ENCODE measurements around the gene GP5.

The GP5 gene

DNA sequence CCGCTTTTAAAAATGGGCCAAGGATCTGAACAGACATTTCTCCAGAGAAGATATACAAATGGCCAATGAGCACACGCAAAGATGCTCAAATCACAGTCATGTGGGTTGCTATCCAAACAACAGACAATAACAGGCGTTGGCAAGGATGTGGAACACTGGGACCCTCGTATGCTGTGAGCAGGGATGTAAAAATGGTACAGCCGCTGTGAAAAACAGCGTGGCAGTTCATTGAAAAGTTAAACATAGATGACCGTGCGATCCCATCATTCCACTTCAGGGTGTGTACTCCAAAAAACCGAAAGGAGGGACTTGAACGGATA is 22.9 kb downstream of the GP5 start:
- DNase-seq (ENCODE audit: low read depth): no peak

DNA sequence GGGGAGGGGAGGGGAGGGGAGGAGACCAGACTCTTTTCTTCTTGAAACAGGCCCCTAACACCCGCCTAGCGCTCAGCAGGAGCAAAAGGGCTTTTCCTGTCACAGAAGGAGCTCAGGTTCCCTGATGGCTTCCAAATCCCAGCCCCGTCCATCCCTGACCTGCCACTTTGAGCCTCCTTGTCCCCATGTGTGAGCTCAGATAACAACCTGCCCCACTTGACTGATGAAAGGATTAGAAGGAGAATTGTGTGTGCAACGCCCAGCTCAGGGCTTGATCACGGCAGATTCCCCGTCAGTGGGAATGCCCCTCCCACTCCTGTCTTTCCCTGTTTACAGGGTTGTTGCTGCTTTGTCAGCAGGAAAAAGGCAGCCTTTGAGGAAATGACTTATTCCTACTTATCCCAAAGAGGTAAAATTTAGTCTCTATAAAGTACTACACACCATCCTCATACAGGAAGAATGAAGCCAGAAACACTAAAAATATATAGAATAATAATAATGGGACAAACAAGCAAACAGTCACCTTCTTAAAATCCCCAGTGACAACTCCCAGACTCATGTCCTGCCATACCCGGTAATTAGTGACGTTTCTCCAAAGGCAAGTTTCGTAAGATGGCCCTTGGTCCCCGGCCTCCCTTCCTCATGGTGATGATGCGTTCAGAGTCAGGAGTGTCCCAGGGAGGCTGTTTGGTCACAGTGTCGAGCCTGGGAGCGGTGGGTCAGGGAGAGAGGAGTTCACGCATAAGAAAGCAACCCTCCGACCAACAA is 23.4 kb downstream of the GP5 start:
- no peak for DNase-seq (ENCODE audit: low read depth)

- no peak for DNase-seq (ENCODE audit: low read depth)
These were observed 24.1 kb downstream of the GP5 start for GRCh38 chr3:194374935-194375334.

DNA sequence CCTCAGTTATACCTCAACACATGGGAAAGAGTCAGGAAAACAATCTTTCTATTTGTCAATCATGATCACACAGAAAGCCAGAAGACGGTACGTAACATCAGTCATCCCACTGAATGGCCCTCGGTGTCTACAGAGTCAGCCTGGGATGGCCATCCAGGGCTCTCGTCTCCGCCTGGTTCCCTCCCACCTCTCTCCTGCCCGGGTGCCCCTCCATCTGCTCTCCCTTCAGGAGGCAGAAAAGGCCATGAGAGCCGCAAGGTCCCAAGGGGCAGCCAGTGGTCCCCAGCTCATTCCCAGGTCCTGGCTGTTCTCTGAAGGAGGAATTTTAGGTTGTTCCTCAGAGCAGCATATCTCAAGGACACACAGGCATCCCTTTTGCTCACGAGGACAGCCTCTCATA is 25.2 kb downstream of the GP5 start:
- DNase-seq (ENCODE audit: low read depth): no peak

DNA sequence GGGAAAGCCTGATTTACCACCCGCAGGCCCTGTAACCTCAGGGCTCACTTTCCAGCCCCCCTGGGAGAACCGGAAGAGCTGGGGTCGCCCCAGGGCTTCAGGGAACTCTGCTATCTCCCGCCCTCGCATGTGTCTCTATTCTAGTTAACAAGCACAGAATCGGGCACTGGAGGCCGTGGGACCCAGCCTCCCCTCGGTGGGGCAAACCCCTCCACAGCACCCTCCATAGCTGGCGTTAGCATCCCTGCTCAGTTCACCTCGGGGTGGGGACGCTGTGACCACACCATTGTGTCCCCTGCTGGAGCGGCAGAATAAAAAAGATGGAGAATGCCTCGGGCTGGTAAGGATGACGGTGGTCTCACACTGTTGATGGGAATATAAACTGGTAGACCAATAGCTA is 26.0 kb downstream of the GP5 start:
- no peak for DNase-seq (ENCODE audit: low read depth)

DNA sequence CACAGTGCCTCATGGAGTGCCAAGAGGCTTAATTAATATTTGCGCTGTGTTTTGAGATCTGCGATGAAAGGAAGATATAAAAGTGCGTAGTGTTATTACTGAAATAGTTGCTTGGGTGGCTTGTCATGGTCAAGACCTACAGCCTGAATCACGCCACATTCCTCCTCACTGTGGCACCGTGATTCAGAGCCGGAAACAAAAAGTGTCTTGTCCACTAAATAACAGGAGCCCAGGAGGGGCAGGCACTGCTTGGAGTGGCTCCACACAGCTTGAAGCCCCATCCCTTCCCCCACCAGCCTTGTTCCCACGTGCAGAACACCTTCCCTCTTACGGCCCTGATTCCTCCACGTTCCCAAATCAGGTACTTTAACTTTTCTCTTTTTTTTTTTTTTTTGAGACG is 28.3 kb downstream of the GP5 start:
- DNase-seq (ENCODE audit: low read depth): no peak

DNA sequence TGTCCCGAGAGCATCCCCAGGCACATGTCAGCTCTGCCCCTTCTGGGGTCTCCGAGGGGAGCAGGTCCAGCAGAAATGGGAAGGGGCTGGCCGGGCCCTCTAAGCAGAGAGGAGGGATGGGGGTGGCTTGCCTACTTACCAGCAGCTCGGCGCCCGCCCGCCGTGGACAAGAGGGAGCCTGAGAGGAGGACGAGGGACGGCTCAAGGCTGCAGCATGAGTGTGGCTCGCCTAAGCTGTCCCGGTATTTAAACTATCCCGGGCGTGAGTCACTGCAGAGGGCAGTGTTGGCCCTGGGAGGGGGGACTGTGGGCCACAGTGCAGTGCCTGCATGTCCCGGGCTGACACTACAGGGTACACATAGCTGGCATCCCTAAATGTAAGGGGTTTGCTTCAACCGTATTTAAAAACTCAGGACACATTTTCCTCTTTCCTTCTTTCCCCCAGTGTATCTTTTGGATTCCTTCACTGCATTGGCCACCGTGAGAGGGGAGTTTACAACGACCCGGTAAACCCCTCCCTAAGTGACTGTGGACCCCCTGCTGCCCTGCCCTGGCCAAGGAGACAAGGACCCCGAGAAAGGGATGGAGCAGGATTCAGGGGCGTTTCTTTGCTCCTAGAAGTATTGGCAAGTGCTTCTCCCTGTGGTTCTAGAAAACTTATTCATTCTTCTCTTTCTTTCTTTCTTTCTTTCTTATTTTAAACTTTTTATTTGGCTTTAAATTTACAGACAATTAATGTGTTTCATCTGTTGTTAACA is 29.4 kb downstream of the GP5 start, which contains the start of gene LRRC15:
Gene LRRC15 (minus strand): TSS at position 222 of the 758 bp plus-strand sequence. CDS start 8,700 bp downstream, outside the sequence.
- peak; percentile 50 for DNase-seq (ENCODE audit: low read depth)

GRCh38 chr3:194368918-194369317 is 30.1 kb downstream of the GP5 start:
- DNase-seq (ENCODE audit: low read depth): no peak

DNA sequence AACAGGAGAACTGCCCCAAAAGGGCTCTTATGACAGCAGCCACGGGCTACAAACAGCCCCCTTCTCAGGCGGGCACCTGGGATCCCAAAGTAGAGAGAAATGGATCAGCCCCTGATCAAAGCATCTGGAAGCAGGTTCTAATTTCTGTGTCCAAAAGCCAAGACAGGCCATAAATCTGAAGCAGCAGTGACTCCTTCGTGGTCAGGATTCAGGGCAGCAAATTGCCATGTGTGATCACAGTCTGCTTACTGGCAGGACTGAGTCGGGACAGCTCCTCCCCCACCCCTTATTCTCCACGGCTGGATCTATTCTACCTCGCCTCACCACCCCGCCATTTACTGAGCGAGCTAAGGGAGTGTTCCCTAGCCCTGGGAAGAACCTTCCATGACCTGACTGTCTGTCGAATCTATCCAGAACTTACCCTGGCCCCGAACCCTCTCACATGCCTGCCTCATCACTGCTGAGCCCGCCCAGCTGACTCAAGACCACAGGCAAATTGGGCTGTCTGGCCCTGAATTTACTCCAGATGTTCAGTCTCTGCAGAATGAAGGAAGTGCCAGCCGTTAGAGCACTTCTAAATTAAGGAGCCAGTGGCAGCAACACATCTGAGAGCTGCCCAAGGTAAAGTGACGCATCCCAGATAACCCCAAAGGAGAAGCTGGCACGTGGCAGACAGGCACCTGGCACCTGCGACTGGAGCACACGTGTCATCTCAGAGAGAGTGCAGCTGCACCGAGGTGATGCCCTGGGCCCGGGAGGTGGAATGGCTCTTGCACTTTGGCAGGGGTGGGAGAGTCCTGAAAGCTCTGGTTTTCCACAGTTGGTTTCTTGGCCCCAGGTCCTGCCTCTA is 30.8 kb downstream of the GP5 start:
- DNase-seq (ENCODE audit: low read depth): no peak

DNA sequence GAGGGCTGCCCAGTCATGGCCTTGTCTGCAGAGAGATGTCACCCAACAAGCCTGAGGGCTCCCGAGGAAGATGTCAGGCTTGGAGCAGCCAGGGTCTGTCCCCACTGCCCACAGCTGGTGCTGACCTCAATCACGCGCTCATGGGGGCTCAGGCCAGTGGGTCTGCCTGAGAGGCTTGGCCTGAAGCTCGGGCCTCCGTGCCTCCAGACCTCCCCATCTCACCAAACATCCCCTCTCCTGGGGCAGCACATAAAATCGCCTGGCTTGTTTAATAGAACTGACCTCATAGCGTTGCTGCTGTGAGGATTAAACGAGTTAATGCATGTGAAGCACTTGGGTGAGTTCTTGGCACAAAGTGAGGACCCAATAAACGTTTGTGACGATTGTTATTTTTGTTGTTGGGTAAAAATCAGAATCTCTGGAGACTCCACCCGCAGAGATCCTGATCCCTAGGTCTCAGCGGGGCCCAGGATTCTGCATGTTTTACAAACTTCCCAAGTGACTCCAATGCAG is 33.0 kb downstream of the GP5 start:
- DNase-seq (ENCODE audit: low read depth): no peak

GRCh38 chr3:194365526-194365925 is 33.5 kb downstream of the GP5 start:
- no peak for DNase-seq (ENCODE audit: low read depth)

GRCh38 chr3:194364652-194365434 is 34.2 kb downstream of the GP5 start:
- peak; percentile 28 for DNase-seq (ENCODE audit: low read depth)

- DNase-seq (ENCODE audit: low read depth): no peak
These were observed 34.8 kb downstream of the GP5 start for GRCh38 chr3:194364314-194364651.

DNA sequence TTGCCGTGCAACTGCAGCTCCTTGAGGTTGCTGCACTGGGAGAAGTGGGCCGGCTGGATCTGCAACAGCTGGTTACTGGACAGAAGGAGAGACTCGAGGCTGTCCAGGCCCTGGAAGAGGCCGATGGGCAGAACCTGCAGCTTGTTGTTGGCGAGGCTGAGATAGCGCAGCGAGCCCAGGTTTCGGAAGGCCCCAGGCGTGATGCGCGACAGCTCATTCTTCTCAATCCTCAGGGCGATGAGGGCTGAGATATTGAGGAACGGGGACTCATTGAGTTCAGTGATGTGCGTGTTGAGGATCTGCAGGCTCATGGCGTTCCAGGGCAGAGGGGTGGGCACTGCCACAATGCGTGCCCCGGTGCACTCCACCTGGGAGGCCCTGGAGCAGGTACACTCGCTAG is 38.5 kb downstream of the GP5 start:
- no peak for DNase-seq (ENCODE audit: low read depth)

DNA sequence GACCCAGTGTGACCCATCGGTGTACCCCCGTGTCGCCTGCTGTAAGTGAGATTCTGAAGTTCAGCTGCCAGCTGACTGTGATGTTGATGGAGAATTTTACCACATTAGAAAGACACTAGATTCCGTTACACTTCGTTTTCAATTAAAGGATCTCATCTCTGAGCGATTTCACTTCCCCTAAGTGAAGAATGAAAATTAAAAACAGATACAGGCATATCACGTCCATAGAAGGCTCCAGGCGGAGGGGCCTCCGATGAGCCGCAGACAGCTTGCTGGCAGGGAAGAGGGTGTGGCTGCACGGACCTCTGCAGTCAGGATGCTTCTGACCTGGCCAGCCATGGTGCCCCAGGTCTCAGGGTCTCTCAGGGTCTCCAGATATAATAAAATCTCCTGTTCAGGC is 41.4 kb downstream of the GP5 start:
- no peak for DNase-seq (ENCODE audit: low read depth)

GRCh38 chr3:194355379-194355778 is 43.7 kb downstream of the GP5 start:
- no peak for DNase-seq (ENCODE audit: low read depth)

- DNase-seq (ENCODE audit: low read depth): no peak
These were observed 44.8 kb downstream of the GP5 start for GRCh38 chr3:194354315-194354714.

DNA sequence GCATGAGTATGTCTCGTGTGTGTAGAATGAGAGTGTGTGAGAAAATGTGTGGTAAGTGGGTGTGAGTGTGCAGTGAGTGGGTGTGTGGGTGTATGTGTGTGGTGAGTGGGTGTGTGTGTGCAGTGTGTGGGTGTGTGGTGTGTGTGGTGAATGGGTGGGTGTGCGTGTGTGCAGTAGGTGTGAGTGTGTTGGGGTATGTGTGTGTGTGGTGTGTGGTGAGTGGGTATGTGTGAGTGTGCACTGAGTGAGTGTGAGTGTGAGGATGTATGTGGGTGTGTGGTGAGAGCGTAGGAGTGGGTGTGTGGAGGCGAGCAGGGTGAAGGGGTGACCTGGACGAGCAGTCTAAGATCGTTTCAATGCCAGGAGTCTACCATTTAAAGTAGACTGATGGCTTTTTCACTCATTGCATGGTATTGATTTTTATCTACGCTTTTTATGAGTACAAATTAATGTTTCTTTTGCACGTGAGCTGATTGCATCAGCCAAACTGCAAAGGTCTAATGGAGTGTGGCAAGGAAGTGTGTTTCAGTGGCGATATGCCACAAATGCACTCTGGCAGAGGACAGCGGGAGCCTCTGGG is 46.3 kb downstream of the GP5 start:
- DNase-seq (ENCODE audit: low read depth): no peak

GRCh38 chr3:194351952-194352536 is 47.0 kb downstream of the GP5 start:
- no peak for DNase-seq (ENCODE audit: low read depth)

DNA sequence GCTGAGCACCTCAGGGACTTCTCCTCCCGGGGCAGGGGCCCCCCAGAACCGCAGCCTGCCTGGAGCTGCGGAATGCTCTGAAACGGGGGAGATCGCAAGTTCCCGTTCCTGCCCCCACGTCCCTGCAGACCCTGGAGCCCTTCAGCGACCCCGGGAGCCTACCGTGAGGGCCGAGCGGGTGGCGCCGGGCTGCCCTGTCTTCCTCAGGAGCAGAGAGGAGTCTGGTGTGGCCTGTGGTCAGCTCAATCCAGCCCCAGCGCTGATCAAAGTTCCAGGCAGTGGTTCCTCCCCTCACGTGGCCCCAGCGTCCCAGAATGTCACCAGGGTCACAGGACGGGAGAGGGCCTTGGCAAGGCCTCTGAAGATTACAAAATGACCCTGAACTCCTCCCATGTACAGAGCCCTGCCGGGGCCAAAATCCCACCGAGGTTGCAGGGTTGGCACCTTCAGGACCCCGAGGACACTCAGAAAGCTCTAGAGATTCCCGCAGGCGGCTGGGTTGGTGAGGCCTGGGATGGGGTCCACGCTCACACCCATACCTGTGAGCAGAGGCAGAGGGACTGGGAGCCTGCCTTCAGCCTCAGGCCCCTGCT is 47.9 kb downstream of the GP5 start, which contains the start of gene CPN2:
Gene CPN2 (minus strand): TSS at position 249 of the 593 bp plus-strand sequence. CDS start 8,626 bp downstream, outside the sequence.
- DNase-seq (ENCODE audit: low read depth): no peak

DNA sequence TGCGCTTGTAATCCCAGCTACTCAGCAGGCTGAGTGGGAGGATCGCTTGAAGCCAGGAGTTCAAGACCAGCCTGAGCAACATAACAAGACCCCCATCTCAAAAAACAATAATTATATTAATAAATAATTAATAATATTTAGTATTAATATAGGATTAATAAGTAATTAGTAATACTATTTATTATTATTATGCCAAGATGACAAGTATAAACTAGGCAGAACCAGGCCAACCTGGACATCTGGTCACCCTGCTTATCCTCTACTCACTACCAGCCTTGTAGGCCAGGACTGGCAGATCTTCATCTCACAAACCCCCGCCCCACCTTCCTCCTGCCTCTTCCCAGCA is 48.4 kb downstream of the GP5 start:
- no peak for DNase-seq (ENCODE audit: low read depth)

Measured in iris pigment epithelial cell (primary cell).